CD14-positive monocyte (primary cell): Measurements from ENCODE around the gene TTLL11. TPM values are rescaled to one million over a fixed set of nuclear protein-coding genes. Genes with fewer than 3 reads are reported as not detected.

ENCODE experiments used
- DNase-seq, 3 donors: peaks; one replicate each; pipeline ENCODE4 v3.0.0-alpha.2; 2011 to 2022
- H2AFZ ChIP-seq: 2 replicates; pipeline ENCODE4 v1.6.0; 2012; ENCODE audit warnings: mild to moderate bottlenecking, low read depth, low read length, inconsistent platforms; ENCODE audit not compliant: insufficient read depth, poor library complexity, severe bottlenecking
- H3K27ac ChIP-seq, 2 donors: 1 replicate in 1 of 2; 2 replicates in 1 of 2; pipeline ENCODE4 v1.5.1; 2012 to 2013; ENCODE audit warnings: low read length in 2 of 2, control low read depth in 1 of 2, inconsistent platforms in 1 of 2, low read depth in 1 of 2, mild to moderate bottlenecking in 1 of 2
- H3K27me3 ChIP-seq, 2 donors: one replicate each; pipeline versions ENCODE4 v1.6.0 to v1.6.1; 2011 to 2013; ENCODE audit warnings: low read length in 2 of 2; ENCODE audit not compliant: control insufficient read depth in 2 of 2, insufficient read depth in 2 of 2
- H3K36me3 ChIP-seq, 2 donors: replicated peaks in 1 of 2; 1 replicate in 1 of 2; 2 replicates in 1 of 2; pipeline versions ENCODE4 v1.5.1 to v1.6.1; 2012 to 2013; ENCODE audit warnings: low read length in 2 of 2, control low read depth in 1 of 2, inconsistent platforms in 1 of 2, mild to moderate bottlenecking in 1 of 2; ENCODE audit not compliant: insufficient read depth in 2 of 2, control insufficient read depth in 1 of 2
- H3K4me1 ChIP-seq, 2 donors: 1 replicate in 1 of 2; 2 replicates in 1 of 2; pipeline versions ENCODE4 v1.5.1 to v1.6.1; 2012 to 2013; ENCODE audit warnings: low read length in 2 of 2, control low read depth in 1 of 2, inconsistent platforms in 1 of 2, mild to moderate bottlenecking in 1 of 2, moderate library complexity in 1 of 2; ENCODE audit not compliant: insufficient read depth in 2 of 2, control insufficient read depth in 1 of 2
- H3K4me2 ChIP-seq: replicated peaks from 2 replicates; pipeline ENCODE3; 2012; ENCODE audit warnings: low read length, moderate library complexity, mild to moderate bottlenecking; ENCODE audit not compliant: poor library complexity, severe bottlenecking; ENCODE audit errors: extremely low read depth
- H3K4me3 ChIP-seq, 3 experiments: fragments of 200-600 bp in 1 of 3; sonication (generic) in 1 of 3; replicated peaks in 1 of 3; 1 replicate in 2 of 3; 2 replicates in 1 of 3; pipeline ENCODE4 v1.5.1; 2011 to 2013; ENCODE audit warnings: low read length in 3 of 3, mild to moderate bottlenecking in 3 of 3, control low read depth in 2 of 3, low read depth in 2 of 3, inconsistent platforms in 1 of 3, moderate library complexity in 1 of 3
- H3K79me2 ChIP-seq: 2 replicates; pipeline ENCODE4 v1.6.0; 2012; ENCODE audit warnings: mild to moderate bottlenecking, control low read depth, inconsistent platforms, low read length, moderate library complexity; ENCODE audit not compliant: insufficient read depth
- H3K9ac ChIP-seq: 2 replicates; pipeline ENCODE4 v1.6.0; 2017; ENCODE audit warnings: low read length, mild to moderate bottlenecking; ENCODE audit not compliant: insufficient read depth, poor library complexity, severe bottlenecking
- H3K9me3 ChIP-seq, 2 donors: replicated peaks in 1 of 2; 1 replicate in 1 of 2; 2 replicates in 1 of 2; pipeline versions ENCODE4 v1.5.1 to v1.6.1; 2012 to 2013; ENCODE audit warnings: low read length in 2 of 2, control low read depth in 1 of 2; ENCODE audit not compliant: control insufficient read depth in 1 of 2, insufficient read depth in 1 of 2
- H4K20me1 ChIP-seq: 2 replicates; pipeline ENCODE4 v1.6.0; 2012; ENCODE audit warnings: mild to moderate bottlenecking, low read length, control low read depth, moderate library complexity; ENCODE audit not compliant: insufficient read depth
- H3K27ac Mint-ChIP-seq, 7 donors: one replicate each; pipeline ENCODE4 v1.8.0; 2020; ENCODE audit warnings: mild to moderate bottlenecking in 7 of 7, mixed read lengths in 7 of 7, moderate library complexity in 6 of 7, inconsistent platforms in 2 of 7
- H3K27me3 Mint-ChIP-seq, 3 donors: one replicate each; pipeline ENCODE4 v1.8.0; 2021 to 2022; ENCODE audit warnings: low read depth in 3 of 3, mild to moderate bottlenecking in 3 of 3, mixed read lengths in 3 of 3, moderate library complexity in 3 of 3, inconsistent platforms in 1 of 3
- H3K36me3 Mint-ChIP-seq, 2 donors: one replicate each; pipeline ENCODE4 v1.8.0; 2020; ENCODE audit warnings: mixed read lengths in 2 of 2, inconsistent platforms in 1 of 2, mild to moderate bottlenecking in 1 of 2
- H3K4me1 Mint-ChIP-seq: one replicate; pipeline ENCODE4 v1.8.0; 2020; ENCODE audit warnings: mild to moderate bottlenecking, mixed read lengths
- H3K4me3 Mint-ChIP-seq, 2 donors: one replicate each; pipeline ENCODE4 v1.8.0; 2020; ENCODE audit warnings: mild to moderate bottlenecking in 2 of 2, mixed read lengths in 2 of 2, moderate library complexity in 1 of 2
- H3K9me3 Mint-ChIP-seq, 7 donors: one replicate each; pipeline ENCODE4 v1.8.0; 2020 to 2022; ENCODE audit warnings: mixed read lengths in 7 of 7, mild to moderate bottlenecking in 6 of 7, moderate library complexity in 6 of 7, inconsistent platforms in 2 of 7
- CTCF ChIP-seq: fragments of 200-600 bp; IDR thresholded peaks from one replicate; pipeline ENCODE4 v1.8.0; 2022; ENCODE audit warnings: antibody characterized with exemption, mild to moderate bottlenecking
- WGBS: methylation state at CpG from one replicate; pipeline ENCODE4 v1.1.5; 2013; ENCODE audit warnings: missing lambda C conversion rate; ENCODE audit not compliant: insufficient coverage; 5-methylcytosine and 5-hydroxymethylcytosine counted together
- intact Hi-C, 2 donors: fragments of 100-400 bp; cut with micrococcal nuclease; formaldehyde crosslinking; loops; one replicate each; pipeline versions ENCODE4 v1.15.0 to v1.15.1; 2023
- polyA plus RNA-seq, 3 donors: library from polyadenylated mRNA; depleted of rRNA in 1 of 3; unstranded in 2 of 3; stranded (reverse) in 1 of 3; fragments of 300-500 nt in 2 of 3; fragments of >200 nt in 1 of 3; fragmentation: Illumina TruSeq in 2 of 3; gene quantifications; 1 replicate in 2 of 3; 2 replicates in 1 of 3; pipeline ENCODE4 v1.2.3, GENCODE V29; 2012 to 2021

The TTLL11 gene
- polyA plus RNA-seq, 3 donors, result 2.9 to 3.5 (median 3.1) TPM

- WGBS, result 87% methylated on average over 6 of the region's 6 CpGs
- H4K20me1 ChIP-seq, result no peaks in the 10 kb centered on the region
- intact Hi-C loops, result no loop called here
- Mint-ChIP-seq H3K27me3 (peaks cover 0 to 2% (median 2%) of the 10 kb centered on the region in 3 donors), H3K4me3 (no peak overlapping the region), H3K36me3 (peaks cover 0 to 2% of the 10 kb centered on the region in 2 donors), H3K4me1 (no peaks in the 10 kb centered on the region), H3K9me3 (peaks cover 1 to 4% (median 2%) of the 10 kb centered on the region in 7 donors), H3K27ac (no peak overlapping the region)
- no peak for DNase-seq
- no peak overlapping the region for H2AFZ ChIP-seq
- no peaks in the 10 kb centered on the region for H3K9me3 ChIP-seq
- no peak overlapping the region for H3K27ac ChIP-seq
- no peak overlapping the region for H3K9ac ChIP-seq
- no peak for TF ChIP-seq CTCF
- no peaks in the 10 kb centered on the region for H3K4me1 ChIP-seq
- no peak overlapping the region for H3K4me3 ChIP-seq
- no peaks in the 10 kb centered on the region for H3K36me3 ChIP-seq
- H3K27me3 ChIP-seq, result no peaks in the 10 kb centered on the region
- H3K79me2 ChIP-seq, result no peaks in the 10 kb centered on the region
- no peak overlapping the region for H3K4me2 ChIP-seq
Observed at GRCh38 chr9:121975801-121976277, 117.3 kb downstream of the TTLL11 start.

- Histone ChIP-seq H3K4me1 (no peaks in the 10 kb centered on the region), H3K27ac (no peak overlapping the region), H3K27me3 (no peaks in the 10 kb centered on the region), H3K9ac (no peak overlapping the region), H3K36me3 (no peaks in the 10 kb centered on the region), H3K79me2 (no peaks in the 10 kb centered on the region), H3K4me2 (no peak overlapping the region), H4K20me1 (no peaks in the 10 kb centered on the region), H3K9me3 (no peaks in the 10 kb centered on the region), H2AFZ (no peak overlapping the region), H3K4me3 (no peak overlapping the region)
- Mint-ChIP-seq H3K4me1 (no peaks in the 10 kb centered on the region), H3K9me3 (peaks cover 0 to 2% (median 0%) of the 10 kb centered on the region in 7 donors), H3K27me3 (peaks cover 0 to 2% (median 2%) of the 10 kb centered on the region in 3 donors), H3K4me3 (no peak overlapping the region), H3K36me3 (no peaks in the 10 kb centered on the region), H3K27ac (no peak overlapping the region)
- no peak for TF ChIP-seq CTCF
- intact Hi-C loops, result no loop called here
- no peak for DNase-seq
Observed at GRCh38 chr9:121974421-121974820, 118.7 kb downstream of the TTLL11 start.
